Activated naive CD4-positive, alpha-beta T cell treated with anti-CD3 and anti-CD28 coated beads, Interleukin-2, amount 50 U/mL, for 72 hours (primary cell): Measurements from ENCODE around the gene VPS9D1. TPM values are rescaled to one million over a fixed set of nuclear protein-coding genes. Genes with fewer than 3 reads are reported as not detected.
A peak's percentile ranks its signal among the peaks of the same experiment; 100 is the strongest.
"Not testable (repeated sequence)": the region's sequence is repeated elsewhere in the genome, so short reads cannot be mapped to it uniquely, and the experiment has no call there.

ENCODE experiments used
- ATAC-seq, 2 donors: fragments of 150-1000 bp; cut with Tn5 transposase; 2 replicates each; pipeline ENCODE4 v1.10.0; 2021; ENCODE audit warnings: mild to moderate bottlenecking in 2 of 2, moderate library complexity in 2 of 2
- DNase-seq, 2 donors: peaks; one replicate each; pipeline ENCODE4 v3.0.0; 2021 to 2022; ENCODE audit warnings: low spot score in 2 of 2
- H3K27ac Mint-ChIP-seq, 2 donors: one replicate each; pipeline ENCODE4 v1.8.0; 2022; ENCODE audit warnings: mild to moderate bottlenecking in 2 of 2, mixed read lengths in 2 of 2
- H3K36me3 Mint-ChIP-seq, 2 donors: one replicate each; pipeline ENCODE4 v1.8.0; 2022; ENCODE audit warnings: mixed read lengths in 2 of 2
- H3K9me3 Mint-ChIP-seq, 2 donors: one replicate each; pipeline ENCODE4 v1.8.0; 2022; ENCODE audit warnings: mixed read lengths in 2 of 2
- total RNA-seq, 2 donors: library from RNA; stranded (reverse); gene quantifications; one replicate each; pipeline ENCODE4 v1.2.3, GENCODE V29; 2022

The VPS9D1 gene
- total RNA-seq, 2 donors from 2014 or later: 2.2 to 2.4 TPM

GRCh38 chr16:89667633-89668032 lies 53.1 kb downstream of the VPS9D1 start:
- ATAC-seq: no peak

GRCh38 chr16:89667000-89667399 lies 53.7 kb downstream of the VPS9D1 start:
- not testable (repeated sequence) for H3K27ac Mint-ChIP-seq, DNase-seq, H3K9me3 Mint-ChIP-seq, ATAC-seq
- H3K36me3 Mint-ChIP-seq: peaks cover 0 to 13% of the 10 kb centered on the region in 2 donors

More at GRCh38 chr16:89667633-89668032, 53.1 kb downstream of the VPS9D1 start:
- no peaks in the 10 kb centered on the region for H3K9me3 Mint-ChIP-seq
- peak overlapping the region in 1 of 2 donors; percentile 49 for H3K27ac Mint-ChIP-seq
- peaks cover 0 to 8% of the 10 kb centered on the region in 2 donors for H3K36me3 Mint-ChIP-seq
- no peak for DNase-seq

DNA sequence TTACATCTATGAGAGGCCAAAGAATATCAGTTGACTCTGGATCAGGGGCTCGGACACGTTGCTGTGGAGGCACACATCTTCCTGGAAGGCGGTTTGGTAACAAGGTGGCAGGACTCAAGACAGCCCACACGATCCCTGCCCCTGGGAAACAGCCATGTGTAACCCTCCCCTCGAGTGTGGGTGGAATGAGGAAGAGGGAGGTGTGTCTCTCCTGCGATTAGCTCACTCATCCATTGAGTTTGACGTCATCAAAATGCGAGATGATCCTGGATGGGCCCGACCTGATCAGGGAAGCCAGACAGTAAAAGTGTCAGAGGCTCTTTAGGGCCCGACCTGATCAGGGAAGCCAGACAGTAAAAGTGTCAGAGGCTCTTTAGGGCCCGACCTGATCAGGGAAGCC lies 56.5 kb downstream of the VPS9D1 start:
- not testable (repeated sequence) for DNase-seq, H3K9me3 Mint-ChIP-seq, ATAC-seq
- peak overlapping the region in 1 of 2 donors; percentile 33 for H3K27ac Mint-ChIP-seq
- H3K36me3 Mint-ChIP-seq: peaks cover 19 to 36% of the 10 kb centered on the region in 2 donors

GRCh38 chr16:89661215-89661614 lies 59.5 kb downstream of the VPS9D1 start:
- no peak for ATAC-seq
- Mint-ChIP-seq H3K27ac (no peak overlapping the region), H3K9me3 (no peaks in the 10 kb centered on the region), H3K36me3 (peaks cover 31 to 42% of the 10 kb centered on the region in 2 donors)
- DNase-seq: no peak

DNA sequence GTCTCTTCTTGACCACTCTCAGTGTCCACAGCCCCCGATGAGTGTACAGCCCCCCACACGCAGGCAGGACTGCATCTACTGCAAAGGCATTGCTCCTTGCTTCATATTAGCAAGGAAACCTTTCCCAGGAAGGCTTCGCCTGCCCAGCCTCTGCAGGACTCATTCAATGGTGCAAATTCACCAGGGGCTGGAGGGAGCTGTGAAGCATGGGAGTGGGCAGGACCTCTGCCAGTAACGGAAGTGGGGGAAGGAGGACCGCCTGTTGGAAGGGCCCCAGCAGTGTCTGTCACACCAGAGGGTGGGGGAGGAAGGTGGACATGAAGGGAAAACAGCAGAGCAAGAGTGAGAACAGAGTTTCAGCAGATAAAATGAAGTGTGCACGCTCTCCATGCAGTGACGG lies 60.6 kb downstream of the VPS9D1 start:
- no peak for ATAC-seq
- Mint-ChIP-seq H3K27ac (peak overlapping the region in 1 of 2 donors; percentile 44), H3K9me3 (no peaks in the 10 kb centered on the region), H3K36me3 (peaks cover 31 to 40% of the 10 kb centered on the region in 2 donors)
- no peak for DNase-seq

DNA sequence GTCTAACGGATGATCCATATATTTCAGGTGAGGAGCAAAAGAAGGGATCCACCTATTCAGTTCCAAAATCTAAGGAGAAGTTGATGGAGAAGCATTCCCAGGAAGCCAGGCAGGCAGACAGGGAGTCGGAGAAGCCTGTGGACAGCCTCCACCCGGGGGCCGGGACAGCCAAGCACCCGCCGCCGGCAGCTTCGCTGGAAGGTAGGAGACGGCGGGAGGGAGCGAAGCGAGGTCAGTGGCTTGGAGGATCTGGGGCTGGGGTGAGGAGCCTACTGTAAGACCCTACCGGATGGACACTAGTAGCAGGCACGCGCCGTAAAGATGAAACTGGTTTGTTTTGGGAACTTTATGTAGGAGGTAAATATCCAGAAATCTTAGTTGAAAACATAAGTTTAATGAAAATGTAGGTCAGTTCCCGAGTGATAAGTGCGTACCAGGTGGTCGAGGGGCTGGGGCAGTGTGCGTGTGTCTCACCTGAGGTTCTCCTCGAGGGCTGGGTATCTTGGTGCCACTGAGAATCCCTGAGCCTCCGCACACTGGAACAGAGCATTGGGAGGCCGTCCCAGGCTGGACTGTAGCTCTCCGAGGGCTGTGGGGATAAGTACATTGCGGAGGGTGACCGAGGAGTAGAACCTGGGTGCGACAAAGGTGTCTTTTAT lies 62.3 kb downstream of the VPS9D1 start:
- Mint-ChIP-seq H3K36me3 (peaks cover 31 to 40% of the 10 kb centered on the region in 2 donors), H3K27ac (peak overlapping the region; percentile 83 to 96), H3K9me3 (no peaks in the 10 kb centered on the region)
- DNase-seq (peak in 1 of 2 donors; percentile 45), ATAC-seq (peak in 1 of 2 donors; percentile 25)

DNA sequence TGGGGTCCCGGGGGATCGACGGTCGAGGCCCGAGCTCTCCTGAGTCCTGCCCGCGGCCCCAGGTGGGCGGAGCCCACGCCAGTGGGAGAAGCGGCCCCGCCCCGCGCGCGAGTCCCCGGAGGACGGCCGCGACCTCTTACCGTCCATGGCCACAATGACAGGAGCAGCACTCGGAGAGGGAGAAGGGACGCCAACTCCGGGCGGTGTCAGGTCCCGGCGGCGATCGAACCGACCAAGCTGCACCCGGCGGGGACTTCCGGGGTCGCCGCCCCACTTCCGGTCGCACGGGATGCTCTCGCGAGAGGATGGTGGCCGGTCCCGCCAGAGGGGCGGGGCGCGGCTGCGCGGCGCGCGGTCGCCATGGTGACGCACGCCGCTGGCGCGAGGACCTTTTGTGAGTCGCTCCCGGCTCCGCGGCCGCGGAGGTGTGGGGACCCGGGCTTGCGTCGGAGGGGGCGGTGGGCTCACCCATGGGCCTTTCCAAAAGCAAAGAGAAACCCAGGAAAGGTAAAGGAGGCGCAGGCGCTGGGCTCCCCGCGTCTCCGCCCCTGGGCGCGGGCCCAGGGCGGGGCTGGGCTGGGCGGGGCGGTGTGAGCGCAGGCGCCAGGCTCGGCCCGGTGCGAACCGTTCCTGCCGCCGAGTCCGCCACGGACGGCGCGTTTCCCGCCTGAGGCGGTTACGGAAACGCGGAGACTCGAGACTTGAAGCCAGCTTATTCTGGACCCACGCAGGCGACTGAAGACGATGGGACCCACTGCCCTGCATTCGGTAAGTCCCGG lies 63.1 kb downstream of the VPS9D1 start, which contains the start of the genes CHMP1A and SPATA33:
CHMP1A (minus strand) TSS at position 267 of the 779 bp plus-strand sequence; CDS start at position 147, 120 bp downstream.
SPATA33 (plus strand) TSS at position 395 of the 779 bp plus-strand sequence; CDS start at position 471, 76 bp downstream.
- Mint-ChIP-seq H3K36me3 (peaks cover 31 to 40% of the 10 kb centered on the region in 2 donors), H3K9me3 (no peaks in the 10 kb centered on the region), H3K27ac (peak within 1 kb of the TSS; percentile 83 to 96)
- DNase-seq (peak; percentile 95 to 97), ATAC-seq (peak; percentile 93 to 95)

Other genes with a start within 250 kb of the VPS9D1 start
- 100 to 1,000 TPM; 130 to 165 TPM for gene ANKRD11, start 230.3 kb downstream of the VPS9D1 start, total RNA-seq
- gene SPG7, start 212.5 kb downstream of the VPS9D1 start, total RNA-seq: 100 to 1,000 TPM in 1 of 2 donors, 10 to 100 TPM in 1; 97.7 to 114 TPM
- 1,000 to 10,000 TPM; 2,832 to 2,975 TPM for gene RPL13, start 160.2 kb downstream of the VPS9D1 start, total RNA-seq
- 10 to 100 TPM in 1 of 2 donors, 1 to 10 TPM in 1; 2.8 to 28.2 TPM for gene CPNE7, start 145.1 kb downstream of the VPS9D1 start, total RNA-seq
- not detected for gene DPEP1, start 107.3 kb downstream of the VPS9D1 start, total RNA-seq
- gene CHMP1A, start 63.2 kb downstream of the VPS9D1 start, total RNA-seq: 10 to 100 TPM; 61.0 to 73.4 TPM
- gene SPATA33, start 63.1 kb downstream of the VPS9D1 start, total RNA-seq: 10 to 100 TPM in 1 of 2 donors, 1 to 10 TPM in 1; 8.0 to 18.2 TPM
- gene CDK10, start 34.2 kb downstream of the VPS9D1 start, total RNA-seq: 100 to 1,000 TPM in 1 of 2 donors, 10 to 100 TPM in 1; 97.3 to 151 TPM
- gene SPATA2L, start 19.2 kb downstream of the VPS9D1 start, total RNA-seq: 1 to 10 TPM; 1.3 to 7.0 TPM
- 10 to 100 TPM; 18.1 to 28.3 TPM for gene ZNF276, start 639 bp upstream of the VPS9D1 start, total RNA-seq
- gene FANCA, start 95.7 kb upstream of the VPS9D1 start, total RNA-seq: 100 to 1,000 TPM; 123 to 194 TPM
- gene SPIRE2, start 107.6 kb upstream of the VPS9D1 start, total RNA-seq: 1 to 10 TPM; 1.9 to 2.6 TPM
- 100 to 1,000 TPM; 167 to 235 TPM for gene TCF25, start 152.7 kb upstream of the VPS9D1 start, total RNA-seq
- 1 to 10 TPM; 4.6 to 5.1 TPM for gene MC1R, start 198.0 kb upstream of the VPS9D1 start, total RNA-seq
- 10 to 100 TPM in 1 of 2 donors, not detected in 1; 10.2 TPM for gene TUBB3, start 202.4 kb upstream of the VPS9D1 start, total RNA-seq
- 10 to 100 TPM in 1 of 2 donors, 1 to 10 TPM in 1; 5.1 to 22.8 TPM for gene DEF8, start 227.9 kb upstream of the VPS9D1 start, total RNA-seq